ENCODE data around the gene RIT2.

Gene RIT2

GRCh38 chr18:42719221-42719620 is 396.3 kb downstream of the RIT2 start:
- H3K4me1 Mint-ChIP-seq, result no peaks in the 10 kb centered on the region
- H3K36me3 Mint-ChIP-seq (ENCODE audit: insufficient read depth), result no peaks in the 10 kb centered on the region
- H3K9me3 Mint-ChIP-seq, result peaks cover 25% of the 10 kb centered on the region
- ATAC-seq (replicated peaks; ENCODE audit: extremely low read depth, poor library complexity, severe bottlenecking), result no peak
- H3K4me3 Mint-ChIP-seq, result no peak overlapping the region
- no peak overlapping the region for H3K27ac Mint-ChIP-seq (ENCODE audit: low read depth)
- DNase-seq (ENCODE audit: low spot score in 2 of 2), result no peak
- H3K27me3 Mint-ChIP-seq, result no peaks in the 10 kb centered on the region

GRCh38 chr18:42712065-42712464 is 403.4 kb downstream of the RIT2 start:
- H3K9me3 Mint-ChIP-seq, result peaks cover 11% of the 10 kb centered on the region
- no peak for ATAC-seq (replicated peaks; ENCODE audit: extremely low read depth, poor library complexity, severe bottlenecking)
- H3K4me1 Mint-ChIP-seq, result no peaks in the 10 kb centered on the region
- H3K36me3 Mint-ChIP-seq (ENCODE audit: insufficient read depth), result no peaks in the 10 kb centered on the region
- no peak overlapping the region for H3K27ac Mint-ChIP-seq (ENCODE audit: low read depth)
- H3K27me3 Mint-ChIP-seq, result no peaks in the 10 kb centered on the region
- no peak for DNase-seq (ENCODE audit: low spot score in 2 of 2)
- H3K4me3 Mint-ChIP-seq, result no peak overlapping the region

GRCh38 chr18:42707080-42707479 is 408.4 kb downstream of the RIT2 start:
- DNase-seq (ENCODE audit: low spot score in 2 of 2), result no peak
- H3K27me3 Mint-ChIP-seq, result no peaks in the 10 kb centered on the region
- peaks cover 33% of the 10 kb centered on the region for H3K9me3 Mint-ChIP-seq
- H3K27ac Mint-ChIP-seq (ENCODE audit: low read depth), result no peak overlapping the region
- no peak for ATAC-seq (replicated peaks; ENCODE audit: extremely low read depth, poor library complexity, severe bottlenecking)
- H3K4me3 Mint-ChIP-seq, result no peak overlapping the region
- no peaks in the 10 kb centered on the region for H3K36me3 Mint-ChIP-seq (ENCODE audit: insufficient read depth)
- no peaks in the 10 kb centered on the region for H3K4me1 Mint-ChIP-seq

- Mint-ChIP-seq H3K27me3 (no peaks in the 10 kb centered on the region), H3K9me3 (peaks cover 33% of the 10 kb centered on the region), H3K36me3 (ENCODE audit: insufficient read depth) (no peaks in the 10 kb centered on the region), H3K27ac (ENCODE audit: low read depth) (no peak overlapping the region), H3K4me3 (no peak overlapping the region), H3K4me1 (no peaks in the 10 kb centered on the region)
- DNase-seq (ENCODE audit: low spot score in 2 of 2), result no peak
- ATAC-seq (replicated peaks; ENCODE audit: extremely low read depth, poor library complexity, severe bottlenecking), result no peak
Measured at GRCh38 chr18:42706618-42707017, 408.9 kb downstream of the RIT2 start.

- Mint-ChIP-seq H3K9me3 (peaks cover 33% of the 10 kb centered on the region), H3K4me1 (no peaks in the 10 kb centered on the region), H3K27ac (ENCODE audit: low read depth) (no peak overlapping the region), H3K36me3 (ENCODE audit: insufficient read depth) (no peaks in the 10 kb centered on the region), H3K4me3 (no peak overlapping the region), H3K27me3 (no peaks in the 10 kb centered on the region)
- DNase-seq (ENCODE audit: low spot score in 2 of 2), result no peak
- ATAC-seq (replicated peaks; ENCODE audit: extremely low read depth, poor library complexity, severe bottlenecking), result no peak
Measured at GRCh38 chr18:42706029-42706608, 409.4 kb downstream of the RIT2 start.
